Naive thymus-derived CD4-positive, alpha-beta T cell (primary cell): Measurements from ENCODE around the gene RAPSN. TPM values are rescaled to one million over a fixed set of nuclear protein-coding genes. Genes with fewer than 3 reads are reported as not detected.
A peak's percentile ranks its signal among the peaks of the same experiment; 100 is the strongest.

Source experiments
- ATAC-seq: fragments of 150-1000 bp; cut with Tn5 transposase; 2 replicates; pipeline ENCODE4 v1.10.0; 2021; ENCODE audit warnings: mild to moderate bottlenecking, moderate library complexity
- CTCF ChIA-PET: fragments of 350-600 bp; sonication (Branson Sonifier 250); formaldehyde crosslinking; loops from one replicate; lab custom pipeline; 2021; ENCODE audit warnings: antibody characterized with exemption; lab: Charles Lee
- POLR2A ChIA-PET: fragments of 350-600 bp; sonication (Branson Sonifier 250); formaldehyde crosslinking; loops from one replicate; lab custom pipeline; 2021; ENCODE audit warnings: antibody characterized with exemption, inconsistent platforms; lab: Charles Lee
- DNase-seq, 9 donors: peaks; one replicate each; pipeline versions ENCODE4 v3.0.0 to v3.0.0-alpha.2; 2020 to 2022; ENCODE audit warnings: mixed read lengths in 1 of 9
- H3K27ac ChIP-seq: one replicate; pipeline ENCODE4 v1.7.0; 2013; ENCODE audit warnings: mild to moderate bottlenecking, low read depth, low read length, moderate library complexity
- H3K27me3 ChIP-seq, 2 donors: one replicate each; pipeline ENCODE4 v1.7.0; 2013; ENCODE audit warnings: low read length in 2 of 2, mild to moderate bottlenecking in 2 of 2, moderate library complexity in 2 of 2; ENCODE audit not compliant: control insufficient read depth in 2 of 2, insufficient read depth in 2 of 2
- H3K36me3 ChIP-seq, 3 experiments: 1 replicate in 2 of 3; 2 replicates in 1 of 3; pipeline ENCODE4 v1.7.0; 2013; ENCODE audit warnings: low read length in 3 of 3, mild to moderate bottlenecking in 3 of 3, moderate library complexity in 1 of 3; ENCODE audit not compliant: insufficient read depth in 3 of 3, control insufficient read depth in 2 of 3
- H3K4me1 ChIP-seq, 2 donors: one replicate each; pipeline ENCODE4 v1.7.0; 2013; ENCODE audit warnings: low read length in 2 of 2, mild to moderate bottlenecking in 2 of 2, moderate library complexity in 1 of 2; ENCODE audit not compliant: control insufficient read depth in 2 of 2, insufficient read depth in 2 of 2
- H3K4me3 ChIP-seq: 2 replicates; pipeline ENCODE4 v1.7.0; 2013; ENCODE audit warnings: mild to moderate bottlenecking, low read length
- H3K9me3 ChIP-seq, 3 experiments: 1 replicate in 2 of 3; 2 replicates in 1 of 3; pipeline ENCODE4 v1.7.0; 2013; ENCODE audit warnings: low read length in 3 of 3; ENCODE audit not compliant: control insufficient read depth in 2 of 3
- H3K27ac Mint-ChIP-seq, 9 donors: one replicate each; pipeline ENCODE4 v1.8.0; 2020 to 2022; ENCODE audit warnings: mixed read lengths in 9 of 9, mild to moderate bottlenecking in 8 of 9, moderate library complexity in 5 of 9, inconsistent platforms in 2 of 9
- H3K27me3 Mint-ChIP-seq, 5 donors: one replicate each; pipeline ENCODE4 v1.8.0; 2021 to 2022; ENCODE audit warnings: mixed read lengths in 5 of 5, mild to moderate bottlenecking in 1 of 5
- H3K36me3 Mint-ChIP-seq, 5 donors: one replicate each; pipeline ENCODE4 v1.8.0; 2020 to 2022; ENCODE audit warnings: mixed read lengths in 5 of 5, mild to moderate bottlenecking in 3 of 5, inconsistent platforms in 1 of 5
- H3K4me1 Mint-ChIP-seq, 7 donors: one replicate each; pipeline ENCODE4 v1.8.0; 2020 to 2022; ENCODE audit warnings: mixed read lengths in 7 of 7, mild to moderate bottlenecking in 3 of 7, inconsistent platforms in 1 of 7
- H3K4me3 Mint-ChIP-seq, 10 donors: one replicate each; pipeline ENCODE4 v1.8.0; 2020 to 2022; ENCODE audit warnings: mild to moderate bottlenecking in 10 of 10, mixed read lengths in 10 of 10, moderate library complexity in 6 of 10, inconsistent platforms in 2 of 10
- H3K9me3 Mint-ChIP-seq, 11 donors: one replicate each; pipeline ENCODE4 v1.8.0; 2020 to 2022; ENCODE audit warnings: mixed read lengths in 11 of 11, mild to moderate bottlenecking in 4 of 11, inconsistent platforms in 1 of 11, moderate library complexity in 1 of 11
- intact Hi-C, 2 donors: fragments of 100-400 bp; cut with micrococcal nuclease; formaldehyde crosslinking; loops; one replicate each; pipeline ENCODE4 v1.15.1; 2023
- polyA plus RNA-seq, 2 donors: library from polyadenylated mRNA; unstranded; fragments of 300-500 nt; fragmentation: Illumina TruSeq; gene quantifications; one replicate each; pipeline ENCODE4 v1.2.3, GENCODE V29; 2021
- total RNA-seq, 6 experiments: library from RNA in 5 of 6; stranded (reverse) in 5 of 6; gene quantifications; 1 replicate in 5 of 6; 2 replicates in 1 of 6; pipeline ENCODE4 v1.2.3 and lab custom pipeline; 2021 to 2026

RAPSN gene
- total and polyA plus RNA-seq, 7 experiments from 2014 or later: 0.99 to 1.7 (median 1.4) TPM; not detected in 2

DNA sequence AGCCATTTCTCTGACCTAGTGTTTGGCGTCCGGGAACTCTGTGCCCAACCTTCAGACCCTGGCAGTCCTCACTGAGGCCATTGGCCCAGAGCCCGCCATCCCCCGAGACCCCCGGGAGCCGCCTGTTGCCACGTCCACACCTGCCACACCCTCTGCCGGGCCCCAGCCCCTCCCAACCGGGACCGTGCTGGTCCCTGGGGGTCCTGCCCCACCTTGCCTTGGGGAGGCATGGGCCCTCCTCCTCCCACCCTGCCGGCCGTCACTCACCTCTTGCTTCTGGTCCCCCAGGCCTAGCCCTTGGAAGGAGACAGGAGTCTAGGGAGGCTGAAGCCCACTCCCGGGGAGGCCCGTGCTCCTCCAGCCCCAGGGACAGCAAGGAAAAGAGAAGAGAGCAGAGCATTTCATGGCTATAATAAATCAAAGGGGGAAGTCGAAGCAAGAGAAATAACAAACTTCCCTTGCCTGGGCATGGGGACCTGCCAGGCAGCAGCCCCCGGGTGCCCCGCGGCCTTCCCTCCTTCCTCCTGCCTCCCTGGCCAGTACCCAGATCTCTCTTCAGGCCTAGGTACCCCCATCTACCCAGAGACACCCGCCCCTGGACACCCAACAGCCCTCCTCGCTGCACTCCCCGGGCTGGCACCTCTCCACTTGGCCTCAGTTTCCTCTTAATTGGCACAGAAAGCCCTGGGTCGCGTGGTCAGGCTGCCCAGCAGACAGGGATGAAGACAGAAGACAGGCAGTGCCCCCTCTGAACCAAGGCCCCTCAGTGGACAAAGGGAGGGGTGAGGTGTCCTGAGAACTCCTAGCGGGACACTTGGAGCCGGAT lies 53.5 kb downstream of the RAPSN start:
- Histone ChIP-seq H3K9me3 (no peaks in the 10 kb centered on the region), H3K4me1 (peaks cover 23 to 34% of the 10 kb centered on the region in 2 donors), H3K4me3 (peak overlapping the region; percentile 70), H3K27me3 (no peaks in the 10 kb centered on the region), H3K27ac (peak overlapping the region; percentile 81), H3K36me3 (no peaks in the 10 kb centered on the region)
- DNase-seq (no peak), ATAC-seq (no peak)
- intact Hi-C loops: no loop called here
- peak overlapping the region in 9 of 10 donors; percentile 39 to 77 (median 66) for H3K4me3 Mint-ChIP-seq
- ChIA-PET POLR2A (interaction anchor here (2.2 to 6.1 kb wide), 6 partner anchors 8 to 30 kb away, joined by 7 to 41 read pairs (median 15); partner anchors contain the start of genes PSMC3 and SLC39A13), CTCF (interaction anchor here (1.5 to 4.0 kb wide), 2 partner anchors 17 to 22 kb away, joined by 5 to 33 read pairs; no protein-coding TSS in a partner anchor)
- H3K27ac Mint-ChIP-seq: peak overlapping the region; percentile 85 to 96 (median 91)
- H3K27me3 Mint-ChIP-seq: no peaks in the 10 kb centered on the region
- H3K36me3 Mint-ChIP-seq: no peaks in the 10 kb centered on the region
- peaks cover 18 to 62% (median 50%) of the 10 kb centered on the region in 7 donors for H3K4me1 Mint-ChIP-seq
- peaks cover 0 to 1% (median 0%) of the 10 kb centered on the region in 11 donors for H3K9me3 Mint-ChIP-seq

DNA sequence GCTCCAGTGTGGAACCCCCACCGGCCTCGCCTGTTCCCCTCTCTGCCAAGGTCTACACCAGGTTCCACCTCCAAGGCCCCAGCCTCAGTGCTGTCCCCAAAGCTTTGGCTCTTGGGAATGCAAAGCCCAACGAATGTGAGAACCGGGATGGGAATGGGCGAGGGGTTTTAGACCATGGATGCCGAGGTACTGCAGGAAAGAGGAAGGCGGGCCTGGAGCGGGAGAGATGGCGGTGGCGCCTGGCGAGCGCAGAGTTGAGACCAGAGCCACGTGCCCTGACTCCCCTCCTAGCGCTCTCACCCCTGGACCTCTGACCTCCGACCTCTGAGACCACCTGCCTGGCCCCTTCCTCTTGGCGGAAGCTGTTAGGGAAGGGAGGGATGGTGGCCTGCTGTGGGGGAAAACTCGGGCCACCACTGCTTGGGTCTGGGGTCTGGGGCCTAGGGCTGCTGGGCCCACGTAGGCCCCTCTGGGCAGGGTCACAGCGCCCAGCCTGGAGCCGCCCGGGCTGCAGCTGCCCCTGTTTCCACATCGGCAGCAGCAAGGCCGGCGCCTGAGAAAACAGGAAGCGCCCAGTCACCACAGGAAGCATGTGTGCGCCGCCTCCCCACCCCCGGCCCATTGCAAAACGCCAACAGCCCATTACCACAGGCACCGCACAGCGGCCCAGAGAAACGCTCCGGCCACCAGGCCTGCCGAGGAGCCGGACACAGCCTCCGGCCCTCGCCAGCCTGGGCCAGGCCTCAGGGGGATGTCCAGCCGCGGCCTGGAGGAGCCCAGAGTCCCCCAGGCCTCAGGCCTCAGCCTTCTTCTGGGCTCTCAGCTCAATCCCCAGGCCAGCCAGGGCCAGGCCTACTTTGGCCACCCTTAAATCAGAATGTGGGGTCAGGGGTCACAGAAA lies 54.4 kb downstream of the RAPSN start:
- peak overlapping the region; percentile 85 to 96 (median 92) for H3K27ac Mint-ChIP-seq
- intact Hi-C loops: loop anchor here (1.0 kb wide), 3 partner anchors 14 to 32 kb away; partner anchors contain the start of genes SLC39A13 (in 2 of the 2) and PSMC3 (in 1 of the 2)
- H3K4me3 Mint-ChIP-seq: peak overlapping the region; percentile 52 to 77 (median 72)
- POLR2A ChIA-PET: interaction anchor here (0.6 to 6.1 kb wide), 10 partner anchors 8 to 165 kb away, joined by 3 to 41 read pairs (median 8); partner anchors contain the start of genes PSMC3, SLC39A13 and SPI1
- H3K4me1 Mint-ChIP-seq: peaks cover 16 to 65% (median 54%) of the 10 kb centered on the region in 7 donors
- peaks cover 0 to 1% (median 0%) of the 10 kb centered on the region in 11 donors for H3K9me3 Mint-ChIP-seq
- no peaks in the 10 kb centered on the region for H3K27me3 Mint-ChIP-seq
- no peaks in the 10 kb centered on the region for H3K36me3 Mint-ChIP-seq
- no peaks in the 10 kb centered on the region for H3K9me3 ChIP-seq
- peak; percentile 67 for ATAC-seq
- CTCF ChIA-PET: interaction anchor here (0.7 to 4.0 kb wide), 3 partner anchors 18 to 94 kb away, joined by 3 to 33 read pairs (median 5); no protein-coding TSS in a partner anchor
- H3K27ac ChIP-seq: peak overlapping the region; percentile 81
- H3K4me1 ChIP-seq: peaks cover 26 to 41% of the 10 kb centered on the region in 2 donors
- H3K27me3 ChIP-seq: no peaks in the 10 kb centered on the region
- peak overlapping the region; percentile 70 for H3K4me3 ChIP-seq
- no peaks in the 10 kb centered on the region for H3K36me3 ChIP-seq
- DNase-seq: peak in 6 of 9 donors; percentile 32 to 61 (median 46)

DNA sequence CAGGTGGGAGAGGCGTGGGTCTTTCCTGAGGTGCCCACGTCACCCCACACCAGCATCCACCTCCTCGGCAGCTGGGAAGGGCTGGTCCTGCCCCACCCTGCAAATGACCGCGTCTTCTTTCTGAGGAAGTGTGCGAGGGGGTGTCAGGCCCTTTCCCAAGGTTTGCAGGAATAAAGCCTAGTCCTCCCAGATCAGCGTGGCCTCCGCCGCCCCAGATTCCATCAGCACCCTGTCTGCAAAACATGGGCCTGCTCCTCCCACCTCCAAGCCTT lies 55.0 kb downstream of the RAPSN start:
- Mint-ChIP-seq H3K27ac (peak overlapping the region; percentile 85 to 96 (median 92)), H3K4me1 (peaks cover 16 to 66% (median 55%) of the 10 kb centered on the region in 7 donors), H3K4me3 (peak overlapping the region in 9 of 10 donors; percentile 34 to 76 (median 65)), H3K9me3 (peaks cover 0 to 1% (median 0%) of the 10 kb centered on the region in 11 donors), H3K36me3 (no peaks in the 10 kb centered on the region), H3K27me3 (no peaks in the 10 kb centered on the region)
- no peak for ATAC-seq
- POLR2A ChIA-PET: interaction anchor here (0.6 to 6.1 kb wide), 9 partner anchors 8 to 165 kb away, joined by 3 to 41 read pairs (median 10); partner anchors contain the start of genes PSMC3, SLC39A13 and SPI1
- Histone ChIP-seq H3K27ac (peak overlapping the region; percentile 81), H3K4me1 (peaks cover 28 to 42% of the 10 kb centered on the region in 2 donors), H3K9me3 (no peaks in the 10 kb centered on the region), H3K4me3 (peak overlapping the region; percentile 70), H3K27me3 (no peaks in the 10 kb centered on the region), H3K36me3 (no peaks in the 10 kb centered on the region)
- intact Hi-C loops: loop anchor here (1.0 kb wide), 3 partner anchors 14 to 32 kb away; partner anchors contain the start of genes SLC39A13 (in 2 of the 2) and PSMC3 (in 1 of the 2)
- DNase-seq: no peak
- CTCF ChIA-PET: interaction anchor here (1.5 to 4.0 kb wide), 2 partner anchors 18 to 20 kb away, joined by 5 to 33 read pairs; no protein-coding TSS in a partner anchor

DNA sequence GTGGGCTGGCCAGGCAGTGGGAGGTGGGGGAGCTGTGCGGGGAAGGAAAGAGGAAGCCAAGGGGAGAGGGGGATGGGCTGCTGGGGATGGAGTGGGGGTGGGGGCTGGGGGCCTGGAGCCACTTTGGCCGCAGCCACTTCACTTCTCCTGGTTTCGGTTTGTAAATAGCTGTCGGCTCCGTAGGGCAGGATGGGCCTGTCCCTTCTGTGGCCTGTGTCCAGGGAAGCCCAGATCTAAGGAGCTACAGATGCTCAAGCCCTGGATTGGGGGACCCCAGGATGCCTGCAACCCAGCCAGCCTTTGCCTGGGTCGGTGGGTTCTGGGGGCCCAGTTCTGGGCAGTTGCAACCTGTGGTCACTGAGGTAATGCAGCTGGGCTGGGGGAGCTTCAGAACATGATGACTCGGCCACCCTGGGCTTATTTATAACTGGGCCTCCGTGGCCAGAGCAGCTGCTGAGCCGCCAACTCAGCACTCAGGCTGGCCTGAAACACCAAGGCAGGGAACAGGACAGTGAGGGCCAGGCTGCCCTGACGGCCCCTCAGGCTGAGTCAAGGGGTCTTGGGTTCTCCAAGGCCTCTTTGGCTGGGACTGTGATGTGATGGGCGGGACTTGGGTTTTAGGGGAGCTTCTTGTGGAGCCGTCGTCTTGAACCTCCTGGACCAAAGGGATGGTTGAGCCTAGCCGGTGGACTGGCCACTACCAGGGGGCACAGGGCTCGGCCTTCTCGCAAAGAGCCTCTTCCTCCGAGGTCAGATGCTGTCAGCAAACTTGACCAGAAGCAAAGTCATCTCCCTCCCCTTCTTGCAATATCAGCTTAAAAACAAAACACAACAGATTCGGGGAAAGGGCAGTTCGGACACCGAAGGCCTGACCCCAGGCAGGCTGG lies 55.5 kb downstream of the RAPSN start:
- ChIA-PET POLR2A (interaction anchor here (0.6 to 6.1 kb wide), 11 partner anchors 7 to 164 kb away, joined by 3 to 41 read pairs (median 10); partner anchors contain the start of genes PSMC3, SLC39A13 and SPI1), CTCF (interaction anchor here (1.7 to 4.0 kb wide), 2 partner anchors 14 to 20 kb away, joined by 6 to 33 read pairs; no protein-coding TSS in a partner anchor)
- H3K27ac Mint-ChIP-seq: peak overlapping the region; percentile 85 to 96 (median 92)
- H3K36me3 Mint-ChIP-seq: no peaks in the 10 kb centered on the region
- peak; percentile 32 for ATAC-seq
- H3K27me3 ChIP-seq: no peaks in the 10 kb centered on the region
- no peaks in the 10 kb centered on the region for H3K36me3 ChIP-seq
- H3K9me3 Mint-ChIP-seq: peaks cover 0 to 1% (median 0%) of the 10 kb centered on the region in 11 donors
- intact Hi-C loops: loop anchor here (1.0 kb wide), 3 partner anchors 15 to 33 kb away; partner anchors contain the start of genes SLC39A13 (in 2 of the 2) and PSMC3 (in 1 of the 2)
- H3K4me1 Mint-ChIP-seq: peaks cover 14 to 68% (median 54%) of the 10 kb centered on the region in 7 donors
- no peaks in the 10 kb centered on the region for H3K27me3 Mint-ChIP-seq
- H3K4me1 ChIP-seq: peaks cover 28 to 42% of the 10 kb centered on the region in 2 donors
- H3K27ac ChIP-seq: peak overlapping the region; percentile 8
- H3K4me3 ChIP-seq: peak overlapping the region; percentile 70
- no peak for DNase-seq
- no peaks in the 10 kb centered on the region for H3K9me3 ChIP-seq
- peak overlapping the region in 6 of 10 donors; percentile 34 to 76 (median 64) for H3K4me3 Mint-ChIP-seq

DNA sequence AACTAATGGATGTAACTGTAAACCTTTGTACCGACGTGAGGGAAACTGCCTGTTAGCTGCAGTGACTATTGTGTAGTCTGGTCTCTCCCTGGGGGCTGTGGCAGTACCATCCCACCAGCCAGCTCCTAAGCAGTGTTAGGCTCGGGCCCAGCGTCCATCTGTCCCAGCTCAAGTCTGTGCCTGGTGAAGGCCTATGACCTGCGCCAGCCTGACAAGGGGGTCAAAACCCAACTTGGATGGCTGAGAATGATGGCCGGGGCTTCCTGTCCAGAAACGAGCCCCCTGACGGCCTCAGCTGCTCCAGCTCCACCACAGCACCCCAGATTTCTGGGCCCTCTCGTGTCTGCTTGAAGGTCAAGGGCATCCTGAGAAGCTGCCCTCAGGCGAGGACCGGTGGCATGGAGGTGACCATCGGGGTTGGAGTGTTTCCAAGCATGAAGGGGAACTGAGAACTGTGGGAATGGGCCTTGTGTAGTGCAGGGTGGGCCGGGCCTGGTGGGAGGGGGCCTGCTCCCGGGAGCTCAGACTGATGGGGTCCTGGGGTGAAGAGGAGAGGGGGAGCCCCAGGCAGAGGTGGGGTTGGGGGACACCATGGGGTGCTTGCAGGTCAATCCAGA lies 56.3 kb downstream of the RAPSN start:
- H3K4me3 ChIP-seq: no peak overlapping the region
- H3K27me3 Mint-ChIP-seq: no peaks in the 10 kb centered on the region
- H3K9me3 ChIP-seq: no peaks in the 10 kb centered on the region
- H3K4me3 Mint-ChIP-seq: no peak overlapping the region
- peaks cover 16 to 65% (median 50%) of the 10 kb centered on the region in 7 donors for H3K4me1 Mint-ChIP-seq
- intact Hi-C loops: no loop called here
- ChIA-PET CTCF (interaction anchor here (0.8 to 4.0 kb wide), 4 partner anchors 8 to 19 kb away, joined by 3 to 33 read pairs (median 5); partner anchors contain the start of gene SLC39A13), POLR2A (interaction anchor here (1.1 to 6.1 kb wide), 7 partner anchors 8 to 33 kb away, joined by 5 to 41 read pairs (median 10); partner anchors contain the start of gene PSMC3)
- no peaks in the 10 kb centered on the region for H3K27me3 ChIP-seq
- peak overlapping the region in 8 of 9 donors; percentile 21 to 96 (median 58) for H3K27ac Mint-ChIP-seq
- no peak for ATAC-seq
- H3K4me1 ChIP-seq: peaks cover 28 to 42% of the 10 kb centered on the region in 2 donors
- H3K36me3 Mint-ChIP-seq: no peaks in the 10 kb centered on the region
- DNase-seq: no peak
- H3K27ac ChIP-seq: peak overlapping the region; percentile 8
- no peaks in the 10 kb centered on the region for H3K36me3 ChIP-seq
- peaks cover 0 to 1% (median 0%) of the 10 kb centered on the region in 11 donors for H3K9me3 Mint-ChIP-seq
